Psoas muscle (tissue), 8 donors: ENCODE results near the gene KCTD5. TPM values are rescaled to one million over a fixed set of nuclear protein-coding genes. Genes with fewer than 3 reads are reported as not detected.
"Not testable (repeated sequence)": the region's sequence is repeated elsewhere in the genome, so short reads cannot be mapped to it uniquely, and the experiment has no call there.

Experiments used
- ATAC-seq, 4 donors: fragments of 200-7000 bp; cut with Tn5 transposase; one replicate each; pipeline ENCODE4 v1.9.1; 2020; ENCODE audit warnings: moderate library complexity in 3 of 4, mild to moderate bottlenecking in 2 of 4
- DNase-seq, 2 donors: peaks; one replicate each; pipeline ENCODE4 v3.0.0-alpha.2; 2020
- H3K27ac ChIP-seq: fragments of 200-600 bp; one replicate; pipeline ENCODE4 v1.8.0; 2022
- H3K27me3 ChIP-seq, 3 donors: fragments of 200-600 bp in 1 of 3; one replicate each; pipeline versions ENCODE4 v1.6.1 to v1.8.0; 2013 to 2022; ENCODE audit warnings: low read length in 2 of 3, mild to moderate bottlenecking in 2 of 3, moderate library complexity in 1 of 3; ENCODE audit not compliant: insufficient read depth in 3 of 3
- H3K36me3 ChIP-seq, 2 donors: fragments of 200-600 bp in 1 of 2; one replicate each; pipeline versions ENCODE4 v1.6.1 to v1.8.0; 2013 to 2022; ENCODE audit warnings: low read depth in 1 of 2, mild to moderate bottlenecking in 1 of 2, moderate library complexity in 1 of 2; ENCODE audit not compliant: insufficient read depth in 1 of 2
- H3K4me1 ChIP-seq: fragments of 200-600 bp; one replicate; pipeline ENCODE4 v1.8.0; 2022
- H3K4me3 ChIP-seq: fragments of 200-600 bp; one replicate; pipeline ENCODE4 v1.8.0; 2022; ENCODE audit warnings: mild to moderate bottlenecking
- H3K9me3 ChIP-seq: fragments of 200-600 bp; one replicate; pipeline ENCODE4 v1.8.0; 2022
- CTCF ChIP-seq: fragments of 200-600 bp; IDR thresholded peaks from one replicate; pipeline ENCODE4 v1.8.0; 2022; ENCODE audit warnings: antibody characterized with exemption
- WGBS, 3 donors: extraction: QIAGEN DNeasy Blood & Tissue Kit; methylation state at CpG; one replicate each; pipeline versions ENCODE4 v1.1.6 to v1.1.7; 2013; 5-methylcytosine and 5-hydroxymethylcytosine counted together
- intact Hi-C, 2 donors: fragments of 100-400 bp; cut with DNase I; formaldehyde crosslinking; loops; one replicate each; pipeline versions ENCODE4 v1.11.0 to v1.14.2; 2022
- polyA plus RNA-seq, 3 donors: library from polyadenylated mRNA; stranded (reverse); fragments of 200-250 nt; gene quantifications; one replicate each; pipeline ENCODE4 v1.2.3, GENCODE V29; 2013
- total RNA-seq, 4 donors: library from RNA; stranded (reverse); fragmentation: NEBNext Ultra II Directional in 2 of 4; extraction: Animal tissue kit (Norgen Biotek cat#: 25700) in 2 of 4; gene quantifications; one replicate each; pipeline versions ENCODE4 v1.2.1 to v1.2.4, GENCODE V29; 2021 to 2023
- donor health status: healthy with polysubstance abuse.
- donor health status: DM: no; HTN: no; CAD: no; lungs with moderate emphysema.
- donor health status: Bipolar disorder and iron deficiency.
- donor health status: healthy.
- donor health status: DM: yes; HTN: yes; CAD: no.
- donor health status: DM: no; HTN: no; CAD: no.
- donor health status: DM: no; HTN: no; CAD: no.
- donor health status: DM: yes; HTN: yes; CAD: no.

The KCTD5 gene
- total and polyA plus RNA-seq, 7 donors = 9.1 to 65.8 (median 17.2) TPM

- Histone ChIP-seq H3K4me3 (no peak overlapping the region), H3K36me3 (peaks cover 0 to 42% of the 10 kb centered on the region in 2 donors), H3K4me1 (no peaks in the 10 kb centered on the region), H3K27ac (no peak overlapping the region), H3K9me3 (no peaks in the 10 kb centered on the region), H3K27me3 (no peaks in the 10 kb centered on the region)
- TF ChIP-seq CTCF = no peak
- 62 to 69% (median 64%) methylated on average over 23 of the region's 23 CpGs for WGBS, 3 donors
- intact Hi-C loops = no loop called here
- ATAC-seq (no peak), DNase-seq (no peak)
Measured at GRCh38 chr16:2663553-2664546, 18.5 kb upstream of the KCTD5 start.

GRCh38 chr16:2664574-2664982, 17.7 kb upstream of the KCTD5 start:
- DNase-seq = no peak
- TF ChIP-seq CTCF = no peak
- peaks cover 0 to 49% of the 10 kb centered on the region in 2 donors for H3K36me3 ChIP-seq
- no peak overlapping the region for H3K4me3 ChIP-seq
- no peak overlapping the region for H3K27ac ChIP-seq
- H3K4me1 ChIP-seq = peaks cover 3% of the 10 kb centered on the region
- 61 to 65% (median 63%) methylated on average over 9 of the region's 9 CpGs for WGBS, 3 donors
- no peaks in the 10 kb centered on the region for H3K27me3 ChIP-seq
- ATAC-seq = no peak
- intact Hi-C loops = no loop called here
- no peaks in the 10 kb centered on the region for H3K9me3 ChIP-seq

DNA sequence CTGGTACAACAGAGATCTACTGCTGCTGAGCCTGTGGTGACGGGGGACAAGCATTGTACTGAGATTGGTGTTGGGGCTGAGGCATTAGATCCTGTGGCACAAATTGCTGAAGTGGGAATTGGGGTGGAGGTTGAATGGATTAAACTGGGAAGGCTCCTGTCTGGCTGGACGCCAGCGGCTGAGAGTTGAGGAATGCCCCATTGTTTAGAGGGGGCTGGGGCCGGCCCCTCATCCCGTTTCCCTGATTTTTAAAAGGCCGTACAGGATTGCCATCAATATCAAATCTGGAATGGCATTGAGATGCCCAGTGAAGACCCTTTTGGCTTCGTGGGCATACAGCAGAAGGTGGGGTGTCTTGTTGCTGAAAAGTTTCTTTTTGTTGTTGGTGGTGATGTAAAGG, 15.7 kb upstream of the KCTD5 start:
- ATAC-seq, intact Hi-C loops, H3K27me3 ChIP-seq, H3K9me3 ChIP-seq, H3K4me3 ChIP-seq, DNase-seq, H3K27ac ChIP-seq: not testable (repeated sequence)
- Histone ChIP-seq H3K4me1 (peaks cover 17% of the 10 kb centered on the region), H3K36me3 (peaks cover 0 to 55% of the 10 kb centered on the region in 2 donors)
- WGBS, 3 donors = 62 to 76% (median 73%) methylated on average over 7 of the region's 7 CpGs

- H3K36me3 ChIP-seq = peaks cover 0 to 36% of the 10 kb centered on the region in 2 donors
- peak overlapping the region; percentile 55 for H3K27ac ChIP-seq
- H3K9me3 ChIP-seq, intact Hi-C loops, H3K27me3 ChIP-seq, DNase-seq, ATAC-seq: not testable (repeated sequence)
- H3K4me1 ChIP-seq = peaks cover 31% of the 10 kb centered on the region
- H3K4me3 ChIP-seq = peak overlapping the region; percentile 34
- WGBS, 3 donors = 75 to 81% (median 75%) methylated on average over 9 to 10 of the region's 10 CpGs
Measured at GRCh38 chr16:2669587-2669986, 12.7 kb upstream of the KCTD5 start.

DNA sequence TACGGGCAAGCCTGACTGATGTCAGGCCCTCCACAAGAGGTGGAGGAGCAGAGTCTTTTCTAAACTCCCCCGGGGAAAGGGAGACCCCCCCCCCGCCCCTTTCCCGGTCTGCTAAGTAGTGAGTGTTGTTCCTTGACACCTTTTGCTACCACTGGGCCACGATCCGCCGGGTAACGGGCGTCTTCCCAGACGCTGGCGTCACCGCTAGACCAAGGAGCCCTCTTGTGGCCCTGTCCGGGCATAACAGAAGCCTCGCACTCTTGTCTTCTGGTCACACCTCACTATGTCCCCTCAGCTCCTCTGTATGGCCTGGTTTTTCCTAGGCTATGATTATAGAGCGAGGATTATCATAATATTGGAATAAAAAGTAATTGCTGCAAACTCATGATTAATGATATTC, 12.3 kb upstream of the KCTD5 start:
- Histone ChIP-seq H3K36me3 (peaks cover 0 to 36% of the 10 kb centered on the region in 2 donors), H3K4me3 (peak overlapping the region; percentile 34), H3K27ac (peak overlapping the region; percentile 55), H3K4me1 (peaks cover 31% of the 10 kb centered on the region)
- TF ChIP-seq CTCF = peak; percentile 67
- 10 to 14% (median 11%) methylated on average over 15 of the region's 15 CpGs for WGBS, 3 donors
- H3K9me3 ChIP-seq, H3K27me3 ChIP-seq, ATAC-seq: not testable (repeated sequence)
- peak; percentile 76 to 85 for DNase-seq
- intact Hi-C loops = loop anchor here in 1 of 2 donors (10.0 kb wide), 1 partner anchor 195 kb away; no protein-coding TSS in a partner anchor
